IMR-90 (cell line): ENCODE data around the gene FNDC3A. TPM values are rescaled to one million over a fixed set of nuclear protein-coding genes. Genes with fewer than 3 reads are reported as not detected.
A peak's percentile ranks its signal among the peaks of the same experiment; 100 is the strongest.

Experiments used
- ATAC-seq: fragments of 200-7000 bp; cut with Tn5 transposase; 2 replicates; pipeline ENCODE4 v1.9.1; 2020; ENCODE audit warnings: low read depth, mild to moderate bottlenecking, moderate library complexity
- BruUV-seq: library from RNA; stranded (reverse); fragments of 400-500 nt; replicated peaks from 2 replicates; lab custom pipeline; 2021; lab: Mats Ljungman, UMichigan
- CTCF ChIA-PET: fragments of 300-600 bp; formaldehyde crosslinking; extraction: SDS; loops from one replicate; lab custom pipeline; 2021; ENCODE audit warnings: antibody characterized with exemption; lab: Yijun Ruan, JAX
- POLR2A ChIA-PET: fragments of 300-600 bp; sonication (Branson Sonifier 250); formaldehyde crosslinking; loops from one replicate; lab custom pipeline; 2022; ENCODE audit warnings: antibody characterized with exemption; ENCODE audit not compliant: unreplicated experiment; lab: Charles Lee
- DNase-seq: peaks from one replicate; pipeline ENCODE4 v3.0.0; 2013
- H2AFZ ChIP-seq: replicated peaks from 2 replicates; pipeline ENCODE3; 2013; ENCODE audit warnings: low read length, mild to moderate bottlenecking; ENCODE audit not compliant: poor library complexity
- H2AK5ac ChIP-seq: 2 replicates; pipeline ENCODE4 v1.6.1; 2013; ENCODE audit warnings: low read depth, low read length, inconsistent platforms
- H2AK9ac ChIP-seq: replicated peaks from 2 replicates; pipeline ENCODE3; 2013; ENCODE audit warnings: mild to moderate bottlenecking, low read depth, low read length, moderate library complexity; ENCODE audit not compliant: poor library complexity
- H2BK120ac ChIP-seq: 2 replicates; pipeline ENCODE4 v1.6.1; 2013; ENCODE audit warnings: low read depth, low read length, inconsistent platforms
- H2BK15ac ChIP-seq: 3 replicates; pipeline ENCODE4 v1.6.1; 2013; ENCODE audit warnings: low read depth, low read length, inconsistent platforms
- H2BK20ac ChIP-seq: 2 replicates; pipeline ENCODE4 v1.6.1; 2013; ENCODE audit warnings: low read depth, mild to moderate bottlenecking, inconsistent platforms, low read length, moderate library complexity
- H2BK5ac ChIP-seq: 2 replicates; pipeline ENCODE4 v1.6.1; 2013; ENCODE audit warnings: mild to moderate bottlenecking, low read depth, low read length, inconsistent platforms; ENCODE audit not compliant: poor library complexity, severe bottlenecking
- H3K14ac ChIP-seq: replicated peaks from 2 replicates; pipeline ENCODE4 v1.6.1; 2013; ENCODE audit warnings: low read depth, low read length, inconsistent platforms
- H3K18ac ChIP-seq: 2 replicates; pipeline ENCODE4 v1.6.1; 2013; ENCODE audit warnings: low read depth, low read length, control low read depth
- H3K23ac ChIP-seq: 2 replicates; pipeline ENCODE4 v1.6.1; 2013; ENCODE audit warnings: low read depth, low read length, inconsistent platforms
- H3K27ac ChIP-seq: 2 replicates; pipeline ENCODE4 v1.5.1; 2013; ENCODE audit warnings: mild to moderate bottlenecking, control low read depth, low read length; ENCODE audit not compliant: insufficient read depth
- H3K27me3 ChIP-seq: 2 replicates; pipeline ENCODE4 v1.6.1; 2013; ENCODE audit warnings: low read length; ENCODE audit not compliant: control insufficient read depth, insufficient read depth
- H3K36me3 ChIP-seq: 2 replicates; pipeline ENCODE4 v1.6.1; 2013; ENCODE audit warnings: low read length, mixed read lengths; ENCODE audit not compliant: control insufficient read depth, insufficient read depth
- H3K4ac ChIP-seq: 2 replicates; pipeline ENCODE4 v1.6.1; 2013; ENCODE audit warnings: low read depth, low read length, inconsistent platforms
- H3K4me1 ChIP-seq: 2 replicates; pipeline ENCODE4 v1.6.1; 2013; ENCODE audit warnings: low read length, mixed read lengths; ENCODE audit not compliant: control insufficient read depth, insufficient read depth
- H3K4me2 ChIP-seq: 2 replicates; pipeline ENCODE4 v1.6.1; 2013; ENCODE audit warnings: low read depth, mild to moderate bottlenecking, control low read depth, low read length, moderate library complexity
- H3K4me3 ChIP-seq: 2 replicates; pipeline ENCODE4 v1.5.1; 2013; ENCODE audit warnings: low read depth, mild to moderate bottlenecking, control low read depth, low read length, moderate library complexity; ENCODE audit not compliant: insufficient read depth
- H3K56ac ChIP-seq: 2 replicates; pipeline ENCODE4 v1.6.1; 2013; ENCODE audit warnings: low read length, inconsistent platforms; ENCODE audit not compliant: insufficient read depth; ENCODE audit errors: extremely low read depth
- H3K79me1 ChIP-seq, 2 experiments: 2 replicates each; pipeline ENCODE4 v1.6.1; 2013; ENCODE audit warnings: low read length in 2 of 2, inconsistent platforms in 1 of 2, low read depth in 1 of 2
- H3K9ac ChIP-seq: 2 replicates; pipeline ENCODE4 v1.6.1; 2013; ENCODE audit warnings: low read depth, low read length, control low read depth
- H3K9me1 ChIP-seq: 2 replicates; pipeline ENCODE4 v1.6.1; 2013; ENCODE audit warnings: low read length, inconsistent platforms; ENCODE audit not compliant: insufficient read depth
- H3K9me3 ChIP-seq: 2 replicates; pipeline ENCODE4 v1.6.1; 2013; ENCODE audit warnings: low read length; ENCODE audit not compliant: control insufficient read depth, insufficient read depth
- H4K20me1 ChIP-seq: 2 replicates; pipeline ENCODE4 v1.6.1; 2013; ENCODE audit warnings: low read length, inconsistent platforms; ENCODE audit not compliant: insufficient read depth
- H4K5ac ChIP-seq: 2 replicates; pipeline ENCODE4 v1.6.1; 2013; ENCODE audit warnings: mild to moderate bottlenecking, low read depth, low read length, control low read depth
- H4K8ac ChIP-seq, 2 experiments: 2 replicates each; pipeline ENCODE4 v1.6.1; 2013; ENCODE audit warnings: low read depth in 2 of 2, low read length in 2 of 2, control low read depth in 1 of 2, inconsistent platforms in 1 of 2
- H4K91ac ChIP-seq: 2 replicates; pipeline ENCODE4 v1.6.1; 2013; ENCODE audit warnings: low read depth, low read length, inconsistent platforms; ENCODE audit not compliant: insufficient read depth
- MAFK ChIP-seq: IDR thresholded peaks from 2 replicates; pipeline ENCODE4 v1.6.1; 2012; ENCODE audit warnings: low read depth, low read length, improper control_type of control experiment
- RFX5 ChIP-seq: IDR thresholded peaks from 2 replicates; pipeline ENCODE4 v1.8.0; 2012; ENCODE audit warnings: low read depth, mild to moderate bottlenecking, low read length, moderate library complexity
- WGBS, 2 experiments: methylation state at CpG; one replicate each; pipeline versions ENCODE4 v1.1.5 to v1.1.7; 2013; ENCODE audit warnings: missing lambda C conversion rate in 2 of 2; ENCODE audit not compliant: insufficient read length in 1 of 2; ENCODE audit errors: extremely low coverage in 2 of 2; 5-methylcytosine and 5-hydroxymethylcytosine counted together
- dilution Hi-C: fragments of 300-500 bp; cut with HindIII; formaldehyde crosslinking; loops from one replicate; pipeline ENCODE4 v1.14.3; 2018; ENCODE audit warnings: low sequenced_read_pairs; ENCODE audit not compliant: unreplicated experiment
- in situ Hi-C: fragments of 300-500 bp; cut with MboI; formaldehyde crosslinking; loops from 3 replicates; pipeline ENCODE4 v1.14.3; 2019; ENCODE audit warnings: low sequenced_read_pairs, inconsistent platforms, mixed read lengths
- intact Hi-C: fragments of 100-400 bp; cut with micrococcal nuclease; formaldehyde crosslinking; loops from 2 replicates; pipeline ENCODE4 v1.10.0; 2022
- polyA plus RNA-seq, 3 experiments: library from polyadenylated mRNA; depleted of rRNA; stranded (reverse); fragments of >200 nt; gene quantifications; 2 replicates each; pipeline ENCODE4 v1.2.3, GENCODE V29; 2012; ENCODE audit warnings: low replicate concordance in 1 of 3
- total RNA-seq: library from RNA; depleted of rRNA; stranded (reverse); fragments of >200 nt; gene quantifications from 2 replicates; pipeline ENCODE4 v1.2.3, GENCODE V29; 2012

FNDC3A gene
- total and polyA plus RNA-seq, 2 of the 4 experiments (the other 2 are of a cell fraction): 29.2 to 60.4 TPM

- Histone ChIP-seq H3K36me3 (no peaks in the 10 kb centered on the region), H3K4me3 (no peak overlapping the region), H3K27ac (no peak overlapping the region), H3K9ac (no peak overlapping the region), H3K56ac (no peak overlapping the region), H3K4ac (no peak overlapping the region), H3K23ac (0 out of 2 replicates have a peak overlapping the region, but pooled peaks have one; percentile 3), H4K91ac (no peak overlapping the region), H2AFZ (peak overlapping the region; percentile 44), H2AK5ac (no peak overlapping the region), H3K4me1 (no peaks in the 10 kb centered on the region), H2BK120ac (no peak overlapping the region), H3K4me2 (no peak overlapping the region; the same call in 1 of the 2 replicates), H3K9me1 (no peaks in the 10 kb centered on the region), H4K20me1 (0 out of 2 replicates have a peak, but pooled peaks cover 3% of the 10 kb centered on the region), H3K9me3 (peaks cover 12% of the 10 kb centered on the region), H2BK5ac (no peak overlapping the region), H2BK15ac (no peak overlapping the region), H3K18ac (no peak overlapping the region), H3K27me3 (peaks cover 66% of the 10 kb centered on the region), H4K5ac (no peak overlapping the region), H3K14ac (no peak overlapping the region), H2AK9ac (no peak overlapping the region), H3K79me1 (no peaks in the 10 kb centered on the region), H4K8ac (no peak overlapping the region), H2BK20ac (no peak overlapping the region)
- WGBS, 2 experiments: 17% methylated on average over 17 of the region's 25 CpGs; no CpG with 5 or more reads in 1 of the 2 experiments
- TF ChIP-seq RFX5 (no peak), MAFK (no peak)
- ATAC-seq (no peak), DNase-seq (peak; percentile 6)
- intact Hi-C loops: no loop called here
- in situ Hi-C loops: no loop called here
- ChIA-PET CTCF (no interaction called here), POLR2A (no interaction called here)
- no TSS peak for BruUV-seq
- dilution Hi-C loops: no loop called here
These were observed 242.9 kb downstream of the FNDC3A start for GRCh38 chr13:49218493-49219051.
